ENCODE results near the gene KIAA2012.

KIAA2012 gene

GRCh38 chr2:202158796-202159195 lies 85.7 kb downstream of the KIAA2012 start:
- H3K4me1 ChIP-seq (ENCODE audit: insufficient read depth, low read length) = no peaks in the 10 kb centered on the region
- no peaks in the 10 kb centered on the region for H3K9me3 ChIP-seq (ENCODE audit: low read length)
- H2AFZ ChIP-seq (ENCODE audit: low read depth, low read length) = no peak overlapping the region
- no peaks in the 10 kb centered on the region for H3K36me3 ChIP-seq (ENCODE audit: insufficient read depth, low read length)
- no peak overlapping the region for H3K4me3 ChIP-seq (ENCODE audit: low read length)
- no peaks in the 10 kb centered on the region for H3K27me3 ChIP-seq (ENCODE audit: insufficient read depth, low read length)

GRCh38 chr2:202161151-202161835 lies 88.2 kb downstream of the KIAA2012 start:
- Histone ChIP-seq H3K4me1 (ENCODE audit: insufficient read depth, low read length) (peaks cover 3% of the 10 kb centered on the region), H3K27me3 (ENCODE audit: insufficient read depth, low read length) (no peaks in the 10 kb centered on the region), H3K9me3 (ENCODE audit: low read length) (no peaks in the 10 kb centered on the region), H2AFZ (ENCODE audit: low read depth, low read length) (peak overlapping the region; percentile 14), H3K4me3 (ENCODE audit: low read length) (no peak overlapping the region), H3K36me3 (ENCODE audit: insufficient read depth, low read length) (no peaks in the 10 kb centered on the region)

GRCh38 chr2:202164411-202164810 lies 91.4 kb downstream of the KIAA2012 start:
- H3K4me3 ChIP-seq (ENCODE audit: low read length) = no peak overlapping the region
- no peaks in the 10 kb centered on the region for H3K27me3 ChIP-seq (ENCODE audit: insufficient read depth, low read length)
- H3K9me3 ChIP-seq (ENCODE audit: low read length) = no peaks in the 10 kb centered on the region
- H2AFZ ChIP-seq (ENCODE audit: low read depth, low read length) = no peak overlapping the region
- H3K36me3 ChIP-seq (ENCODE audit: insufficient read depth, low read length) = no peaks in the 10 kb centered on the region
- H3K4me1 ChIP-seq (ENCODE audit: insufficient read depth, low read length) = peaks cover 3% of the 10 kb centered on the region

GRCh38 chr2:202165208-202165607 lies 92.2 kb downstream of the KIAA2012 start:
- H3K36me3 ChIP-seq (ENCODE audit: insufficient read depth, low read length) = no peaks in the 10 kb centered on the region
- H3K4me1 ChIP-seq (ENCODE audit: insufficient read depth, low read length) = peaks cover 3% of the 10 kb centered on the region
- no peaks in the 10 kb centered on the region for H3K27me3 ChIP-seq (ENCODE audit: insufficient read depth, low read length)
- no peak overlapping the region for H2AFZ ChIP-seq (ENCODE audit: low read depth, low read length)
- no peaks in the 10 kb centered on the region for H3K9me3 ChIP-seq (ENCODE audit: low read length)
- no peak overlapping the region for H3K4me3 ChIP-seq (ENCODE audit: low read length)

GRCh38 chr2:202165945-202166344 lies 92.9 kb downstream of the KIAA2012 start:
- H2AFZ ChIP-seq (ENCODE audit: low read depth, low read length) = no peak overlapping the region
- peaks cover 5% of the 10 kb centered on the region for H3K4me1 ChIP-seq (ENCODE audit: insufficient read depth, low read length)
- no peak overlapping the region for H3K4me3 ChIP-seq (ENCODE audit: low read length)
- no peaks in the 10 kb centered on the region for H3K36me3 ChIP-seq (ENCODE audit: insufficient read depth, low read length)
- H3K27me3 ChIP-seq (ENCODE audit: insufficient read depth, low read length) = no peaks in the 10 kb centered on the region
- no peaks in the 10 kb centered on the region for H3K9me3 ChIP-seq (ENCODE audit: low read length)

- Histone ChIP-seq H3K4me1 (ENCODE audit: insufficient read depth, low read length) (peaks cover 13% of the 10 kb centered on the region), H3K27me3 (ENCODE audit: insufficient read depth, low read length) (no peaks in the 10 kb centered on the region), H3K36me3 (ENCODE audit: insufficient read depth, low read length) (no peaks in the 10 kb centered on the region), H2AFZ (ENCODE audit: low read depth, low read length) (no peak overlapping the region), H3K9me3 (ENCODE audit: low read length) (no peaks in the 10 kb centered on the region), H3K4me3 (ENCODE audit: low read length) (no peak overlapping the region)
Observed at GRCh38 chr2:202169131-202169530, 96.1 kb downstream of the KIAA2012 start.

- no peak overlapping the region for H3K4me3 ChIP-seq (ENCODE audit: low read length)
- H3K27me3 ChIP-seq (ENCODE audit: insufficient read depth, low read length) = no peaks in the 10 kb centered on the region
- H3K4me1 ChIP-seq (ENCODE audit: insufficient read depth, low read length) = peaks cover 9% of the 10 kb centered on the region
- H2AFZ ChIP-seq (ENCODE audit: low read depth, low read length) = no peak overlapping the region
- no peaks in the 10 kb centered on the region for H3K36me3 ChIP-seq (ENCODE audit: insufficient read depth, low read length)
- no peaks in the 10 kb centered on the region for H3K9me3 ChIP-seq (ENCODE audit: low read length)
Observed at GRCh38 chr2:202169832-202170424, 96.9 kb downstream of the KIAA2012 start.

GRCh38 chr2:202171241-202171825 lies 98.3 kb downstream of the KIAA2012 start:
- Histone ChIP-seq H3K4me3 (ENCODE audit: low read length) (peak overlapping the region; percentile 46), H2AFZ (ENCODE audit: low read depth, low read length) (peak overlapping the region; percentile 43), H3K4me1 (ENCODE audit: insufficient read depth, low read length) (peaks cover 9% of the 10 kb centered on the region), H3K27me3 (ENCODE audit: insufficient read depth, low read length) (no peaks in the 10 kb centered on the region), H3K36me3 (ENCODE audit: insufficient read depth, low read length) (no peaks in the 10 kb centered on the region), H3K9me3 (ENCODE audit: low read length) (peaks cover 3% of the 10 kb centered on the region)

- Histone ChIP-seq H3K4me1 (ENCODE audit: insufficient read depth, low read length) (peaks cover 9% of the 10 kb centered on the region), H3K27me3 (ENCODE audit: insufficient read depth, low read length) (no peaks in the 10 kb centered on the region), H3K4me3 (ENCODE audit: low read length) (no peak overlapping the region), H3K36me3 (ENCODE audit: insufficient read depth, low read length) (no peaks in the 10 kb centered on the region), H2AFZ (ENCODE audit: low read depth, low read length) (no peak overlapping the region), H3K9me3 (ENCODE audit: low read length) (peaks cover 3% of the 10 kb centered on the region)
Observed at GRCh38 chr2:202172439-202173211, 99.6 kb downstream of the KIAA2012 start.

GRCh38 chr2:202178346-202178958 lies 105.4 kb downstream of the KIAA2012 start:
- Histone ChIP-seq H3K9me3 (ENCODE audit: low read length) (peaks cover 3% of the 10 kb centered on the region), H3K27me3 (ENCODE audit: insufficient read depth, low read length) (no peaks in the 10 kb centered on the region)

GRCh38 chr2:202184557-202184956 lies 111.5 kb downstream of the KIAA2012 start:
- Histone ChIP-seq H3K27me3 (ENCODE audit: insufficient read depth, low read length) (no peaks in the 10 kb centered on the region), H2AFZ (ENCODE audit: low read depth, low read length) (no peak overlapping the region), H3K9me3 (ENCODE audit: low read length) (no peaks in the 10 kb centered on the region), H3K4me3 (ENCODE audit: low read length) (no peak overlapping the region), H3K4me1 (ENCODE audit: insufficient read depth, low read length) (no peaks in the 10 kb centered on the region), H3K36me3 (ENCODE audit: insufficient read depth, low read length) (no peaks in the 10 kb centered on the region)

More at GRCh38 chr2:202178346-202178958, 105.4 kb downstream of the KIAA2012 start:
- Histone ChIP-seq H2AFZ (ENCODE audit: low read depth, low read length) (no peak overlapping the region), H3K4me3 (ENCODE audit: low read length) (no peak overlapping the region), H3K4me1 (ENCODE audit: insufficient read depth, low read length) (no peaks in the 10 kb centered on the region), H3K36me3 (ENCODE audit: insufficient read depth, low read length) (no peaks in the 10 kb centered on the region)

GRCh38 chr2:202185156-202185555 lies 112.1 kb downstream of the KIAA2012 start:
- no peaks in the 10 kb centered on the region for H3K36me3 ChIP-seq (ENCODE audit: insufficient read depth, low read length)
- no peaks in the 10 kb centered on the region for H3K4me1 ChIP-seq (ENCODE audit: insufficient read depth, low read length)
- no peak overlapping the region for H3K4me3 ChIP-seq (ENCODE audit: low read length)
- H2AFZ ChIP-seq (ENCODE audit: low read depth, low read length) = no peak overlapping the region
- H3K27me3 ChIP-seq (ENCODE audit: insufficient read depth, low read length) = no peaks in the 10 kb centered on the region
- H3K9me3 ChIP-seq (ENCODE audit: low read length) = no peaks in the 10 kb centered on the region

All from neuron (in vitro differentiated cells).